ENCODE data around the gene XIRP1.

- TF ChIP-seq CTCF (conservative IDR thresholded peaks at IDR 0.05; ENCODE audit: low read length) (no peak), EZH2phosphoT487 (IDR thresholded peaks at IDR 0.05; ENCODE audit: borderline replicate concordance) (no peak)
Observed at GRCh38 chr3:39191111-39191510, 1.3 kb downstream of the XIRP1 start.

Measured in Loucy (cell line).